HG02943 (cell line): ENCODE data around the gene LIPI.
"Not testable (repeated sequence)": the region's sequence is repeated elsewhere in the genome, so short reads cannot be mapped to it uniquely, and the experiment has no call there.

Experiments
- ATAC-seq: cut with Tn5 transposase; IDR thresholded peaks from one replicate; pipeline ENCODE4 v1.9.1; 2021; ENCODE audit warnings: mild to moderate bottlenecking, low read depth, moderate library complexity; ENCODE audit not compliant: unreplicated experiment

The LIPI gene

GRCh38 chr21:14210738-14211137, at the start of gene LIPI:
TSS of gene LIPI (minus strand) at chr21:14210955. CDS start at chr21:14210845, 110 bp downstream.
- no peak for ATAC-seq

DNA sequence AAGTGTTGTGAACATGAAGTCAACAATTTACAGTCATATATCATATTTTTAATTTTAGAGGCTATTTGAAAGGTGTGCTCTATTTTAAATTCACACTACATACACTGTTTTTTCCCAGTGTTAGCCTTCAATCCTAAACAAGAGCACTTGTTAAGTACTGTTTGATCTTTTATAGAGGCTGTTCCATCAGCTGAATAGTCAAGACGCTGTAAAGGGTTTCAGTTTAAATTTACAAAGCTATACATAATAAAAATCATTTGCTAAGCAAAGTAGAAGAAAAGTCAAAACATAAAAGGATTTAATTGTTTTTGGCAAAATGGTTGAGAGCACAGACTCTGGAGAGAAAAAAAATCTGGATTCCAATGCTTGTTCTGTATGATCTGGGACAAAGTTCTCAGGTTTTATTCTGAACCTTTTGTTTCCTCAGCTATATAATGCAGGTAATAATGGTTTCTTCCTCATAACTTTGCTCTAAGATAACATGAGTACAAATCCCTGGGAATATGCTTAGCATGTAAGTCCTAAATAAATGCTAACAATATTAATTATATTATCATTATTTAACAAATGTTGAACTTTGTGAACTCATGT, 49.5 kb upstream of the LIPI start:
- no peak for ATAC-seq

DNA sequence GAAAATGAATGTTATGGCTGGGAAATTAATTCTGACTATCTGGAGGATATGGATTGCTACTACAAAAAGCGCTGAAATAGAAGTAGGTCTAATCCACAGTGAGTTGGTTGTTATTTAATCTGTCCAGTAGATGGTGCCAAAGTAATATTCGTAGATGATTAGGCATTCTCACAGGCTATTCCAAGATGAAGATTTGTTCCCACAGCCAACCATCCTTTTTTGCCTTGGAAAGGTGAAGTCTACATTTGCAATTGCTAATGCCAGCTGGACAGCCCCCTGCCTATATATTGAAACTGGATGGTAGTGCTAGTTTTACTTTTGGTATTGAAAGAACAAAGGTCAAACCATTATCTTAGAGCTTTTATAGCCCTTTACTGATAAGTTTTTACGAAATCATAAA, 49.0 kb upstream of the LIPI start:
- ATAC-seq: no peak

- ATAC-seq: no peak
Observed at GRCh38 chr21:14251336-14251735, 40.6 kb upstream of the LIPI start.

DNA sequence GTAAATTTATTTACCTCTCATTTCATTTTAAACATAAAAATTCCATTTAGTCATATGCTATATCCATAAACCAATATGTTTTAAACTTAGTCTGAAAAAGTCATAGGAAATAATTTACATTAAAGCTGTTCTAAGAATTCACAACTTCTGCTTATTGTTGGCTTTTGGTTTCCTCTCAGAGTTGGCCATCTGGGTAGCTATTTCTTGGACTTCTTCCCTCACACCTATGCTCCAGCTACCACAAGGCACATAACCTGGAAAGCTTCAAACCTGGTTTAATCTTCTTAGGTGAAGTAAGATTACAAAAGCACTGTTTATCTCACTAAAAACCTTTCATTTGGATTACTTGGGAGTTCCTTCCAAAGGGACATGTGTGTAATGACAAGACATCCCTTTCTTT, 35.0 kb upstream of the LIPI start:
- ATAC-seq: no peak

GRCh38 chr21:14244911-14245310, 34.2 kb upstream of the LIPI start:
- ATAC-seq: no peak

GRCh38 chr21:14243874-14244273, 33.1 kb upstream of the LIPI start:
- ATAC-seq: no peak

DNA sequence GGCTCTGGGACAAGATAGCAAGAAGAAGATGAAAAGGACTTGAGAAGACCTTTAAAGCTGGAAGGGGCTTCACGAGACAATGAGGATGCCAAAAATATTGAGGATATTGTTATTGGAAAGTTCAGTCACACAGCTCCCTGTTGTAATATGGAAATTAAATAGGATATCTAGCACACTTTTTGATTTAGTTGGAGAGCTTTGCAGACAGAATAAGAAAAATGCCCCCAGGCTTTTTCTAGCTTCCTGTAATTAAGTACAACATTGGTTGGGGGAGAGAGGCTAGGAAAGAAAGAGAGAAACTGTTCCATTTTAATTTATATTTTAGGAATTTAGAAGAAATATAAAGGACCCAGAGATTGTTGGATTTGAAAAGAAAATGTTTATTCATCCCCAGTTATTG, 32.7 kb upstream of the LIPI start:
- ATAC-seq: no peak

- ATAC-seq: no peak
Observed at GRCh38 chr21:14241297-14241696, 30.5 kb upstream of the LIPI start.

DNA sequence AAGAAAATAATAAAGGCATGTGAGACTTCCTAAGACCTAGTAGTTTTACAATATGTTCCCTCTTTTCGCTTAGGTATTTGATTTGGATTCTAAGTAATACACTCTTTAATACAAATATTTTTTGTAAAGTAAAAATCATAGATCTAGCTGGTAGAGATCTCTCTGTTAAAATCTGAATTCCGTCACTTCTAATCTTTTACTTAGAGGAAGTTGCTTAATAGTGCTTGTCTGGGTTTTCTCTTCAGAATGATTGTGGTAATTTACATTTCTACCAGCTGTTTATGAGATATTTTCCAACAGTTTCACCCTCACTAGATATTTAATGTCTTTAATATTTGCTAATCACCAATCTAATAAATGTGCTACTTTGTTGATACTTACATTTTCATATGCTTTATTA, 28.5 kb upstream of the LIPI start:
- ATAC-seq: no peak

DNA sequence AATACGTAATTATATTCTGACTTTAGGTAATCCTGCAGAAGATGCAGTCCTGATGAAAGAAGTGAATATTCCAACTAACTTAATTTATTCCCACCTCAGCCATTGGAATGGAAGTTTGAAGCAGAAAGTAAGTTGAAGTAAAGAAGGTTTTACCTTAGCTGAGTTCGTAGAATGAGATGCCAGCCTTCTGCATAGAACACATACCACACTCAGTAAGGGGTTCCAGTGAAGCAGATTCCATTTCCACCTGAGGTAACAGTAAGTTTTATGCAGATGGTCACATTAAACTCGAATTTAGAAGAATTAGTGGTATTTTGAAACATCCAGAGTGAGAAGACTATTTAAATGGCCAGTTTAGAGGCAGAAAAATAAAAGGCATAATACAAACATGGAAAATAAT, 25.4 kb upstream of the LIPI start:
- ATAC-seq: no peak

- ATAC-seq: no peak
Observed at GRCh38 chr21:14235101-14235500, 24.3 kb upstream of the LIPI start.

GRCh38 chr21:14229399-14229798, 18.6 kb upstream of the LIPI start:
- ATAC-seq: no peak

DNA sequence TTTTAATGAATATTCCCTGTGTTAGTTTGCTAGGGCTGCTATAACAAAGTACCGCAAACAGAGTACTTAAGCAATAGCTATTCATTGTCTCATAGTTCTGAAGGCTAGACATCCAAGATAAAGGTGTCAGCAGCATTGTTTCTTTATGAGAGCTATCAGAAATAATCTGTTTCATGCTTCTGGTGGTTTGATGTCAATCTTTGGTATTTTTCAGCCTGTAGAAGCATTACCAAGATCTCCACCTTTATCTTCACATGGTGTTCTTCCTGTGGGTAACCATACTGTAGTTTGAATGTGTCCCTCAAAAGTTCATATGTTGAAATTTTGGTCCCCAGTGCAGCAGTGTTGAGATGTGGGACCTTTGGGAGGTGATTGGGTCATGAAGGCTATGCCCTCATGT, 12.6 kb upstream of the LIPI start:
- no peak for ATAC-seq

- no peak for ATAC-seq
Observed at GRCh38 chr21:14215971-14216641, 5.4 kb upstream of the LIPI start, which contains the start of gene RBM11. TSS of gene RBM11 (plus strand) at chr21:14216157. CDS start at chr21:14216187, 30 bp downstream.

DNA sequence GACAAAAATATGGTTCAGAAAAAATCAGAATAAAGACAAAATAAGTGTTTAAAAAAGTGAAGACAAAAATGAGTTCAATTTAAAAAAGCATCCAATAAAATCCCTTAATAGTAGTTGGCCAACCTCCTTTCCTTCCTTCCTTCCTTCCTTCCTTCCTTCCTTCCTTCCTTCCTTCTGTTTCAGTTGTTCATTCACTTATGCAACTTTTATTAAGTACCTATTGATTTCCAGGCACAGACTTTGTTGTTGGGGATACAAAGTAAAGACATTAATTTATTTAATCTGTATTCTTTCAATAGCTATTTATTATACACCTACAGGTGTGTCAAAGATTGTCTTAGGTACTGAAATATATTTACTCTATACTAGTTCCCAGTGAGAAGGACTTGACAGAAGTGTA, 2.4 kb upstream of the LIPI start:
- ATAC-seq: no peak

- no peak for ATAC-seq
Observed at GRCh38 chr21:14206222-14206621, 4.5 kb downstream of the LIPI start.

GRCh38 chr21:14166463-14167223, 44.1 kb downstream of the LIPI start:
- ATAC-seq: not testable (repeated sequence)

- no peak for ATAC-seq
Observed at GRCh38 chr21:14143999-14144398, 66.8 kb downstream of the LIPI start.

DNA sequence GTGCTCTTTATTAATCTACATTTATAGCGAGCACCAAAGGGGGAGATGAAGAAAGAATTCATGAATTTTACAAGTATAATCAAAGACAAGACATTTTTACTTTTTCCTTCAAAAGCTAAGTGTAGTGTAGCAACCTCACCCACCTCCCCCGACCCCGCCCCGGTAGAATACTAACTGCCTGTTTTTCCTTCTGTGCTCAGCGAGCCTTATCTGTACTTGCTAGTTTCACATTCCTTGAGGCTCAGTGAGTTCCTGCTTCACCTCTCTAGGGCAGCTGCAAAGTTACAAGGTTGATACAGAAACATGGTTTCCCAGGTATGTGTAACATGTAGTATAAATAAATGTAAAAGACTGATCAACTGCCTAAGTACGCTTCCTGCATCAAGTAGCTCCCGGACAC, 86.5 kb downstream of the LIPI start:
- no peak for ATAC-seq

GRCh38 chr21:14121719-14122118, 89.0 kb downstream of the LIPI start:
- no peak for ATAC-seq
